Measurements from ENCODE around the gene STN1. TPM values are rescaled to one million over a fixed set of nuclear protein-coding genes. Genes with fewer than 3 reads are reported as not detected.

The STN1 gene
- polyA plus RNA-seq, 1 of the 3 experiments (the other 2 are of a cell fraction) = 22.1 TPM

GRCh38 chr10:103847346-103847745 lies 70.6 kb downstream of the STN1 start:
- Histone ChIP-seq H3K9me2 (no peaks in the 10 kb centered on the region), H3F3A (replicated peaks; ENCODE audit: insufficient read depth) (peaks cover 31% of the 10 kb centered on the region), H3K4me1 (ENCODE audit: control insufficient read depth in 1 of 2, insufficient read depth in 2 of 2, low read depth in 1 of 2, low read length in 1 of 2) (peaks cover 42 to 48% of the 10 kb centered on the region in 2 experiments), H4K20me1 (ENCODE audit: insufficient read depth) (no peaks in the 10 kb centered on the region; the same call in 1 of the 2 replicates), H3K9ac (no peak overlapping the region), H3K4me3 (ENCODE audit: low read depth in 2 of 2, low read length in 1 of 2) (no peak overlapping the region), H3K36me3 (replicated peaks in 1 of 2; ENCODE audit: control insufficient read depth in 1 of 2, insufficient read depth in 2 of 2, low read length in 1 of 2) (no peaks in the 10 kb centered on the region), H3K27me3 (ENCODE audit: insufficient read depth) (no peaks in the 10 kb centered on the region), H3K27ac (ENCODE audit: low read depth in 2 of 2, low read length in 1 of 2) (no peak overlapping the region), H3K4me2 (no peak overlapping the region), H3K79me2 (ENCODE audit: insufficient read depth) (peaks cover 63% of the 10 kb centered on the region), H3K9me3 (no peaks in the 10 kb centered on the region), H2AFZ (ENCODE audit: low read depth) (no peak overlapping the region)
- no peak for DNase-seq
- ChIA-PET POLR2A (interaction anchor here (1.0 to 1.9 kb wide), 2 partner anchors 12 to 27 kb away, joined by 4 read pairs; no protein-coding TSS in a partner anchor), CTCF (interaction anchor here (1.8 to 2.0 kb wide), 2 partner anchors 11 to 24 kb away, joined by 7 to 9 read pairs; no protein-coding TSS in a partner anchor)
- TF ChIP-seq FOXM1 (IDR thresholded peaks at IDR 0.05; ENCODE audit: low read depth) (no peak), USF1 (IDR thresholded peaks at IDR 0.05; ENCODE audit: borderline replicate concordance, low read depth) (no peak)
- 84% methylated on average over 7 of the region's 7 CpGs for WGBS (ENCODE audit: low lambda C conversion rate)

GRCh38 chr10:103845972-103846371 lies 72.0 kb downstream of the STN1 start:
- Histone ChIP-seq H3K27ac (ENCODE audit: low read depth in 2 of 2, low read length in 1 of 2) (no peak overlapping the region), H3K79me2 (ENCODE audit: insufficient read depth) (peaks cover 63% of the 10 kb centered on the region), H2AFZ (ENCODE audit: low read depth) (no peak overlapping the region), H3F3A (replicated peaks; ENCODE audit: insufficient read depth) (peaks cover 31% of the 10 kb centered on the region), H3K4me3 (ENCODE audit: low read depth in 2 of 2, low read length in 1 of 2) (no peak overlapping the region), H3K27me3 (ENCODE audit: insufficient read depth) (no peaks in the 10 kb centered on the region), H3K9me2 (no peaks in the 10 kb centered on the region), H3K4me1 (ENCODE audit: control insufficient read depth in 1 of 2, insufficient read depth in 2 of 2, low read depth in 1 of 2, low read length in 1 of 2) (peaks cover 42 to 46% of the 10 kb centered on the region in 2 experiments), H3K9me3 (no peaks in the 10 kb centered on the region), H3K9ac (no peak overlapping the region), H3K4me2 (no peak overlapping the region), H4K20me1 (ENCODE audit: insufficient read depth) (no peaks in the 10 kb centered on the region; the same call in 1 of the 2 replicates), H3K36me3 (replicated peaks in 1 of 2; ENCODE audit: control insufficient read depth in 1 of 2, insufficient read depth in 2 of 2, low read length in 1 of 2) (no peaks in the 10 kb centered on the region)
- POLR2A ChIA-PET = interaction anchor here (1.9 kb wide), 1 partner anchor 11 kb away, joined by 4 read pairs; no protein-coding TSS in a partner anchor
- no peak for TF ChIP-seq GABPA (IDR thresholded peaks at IDR 0.05; ENCODE audit: low read depth)
- TF ChIP-seq MAX (IDR thresholded peaks at IDR 0.05; ENCODE audit: low read depth) = no peak
- TF ChIP-seq RFX5 (IDR thresholded peaks at IDR 0.05; ENCODE audit: low read length) = no peak
- no peak for TF ChIP-seq RAD21 (IDR thresholded peaks at IDR 0.05; ENCODE audit: low read length)
- no peak for TF ChIP-seq REST (IDR thresholded peaks at IDR 0.05; ENCODE audit: low read depth, low read length)
- TF ChIP-seq FOXM1 (IDR thresholded peaks at IDR 0.05; ENCODE audit: low read depth) = no peak
- no peak for TF ChIP-seq GATA2 (CRISPR knock-in tag; IDR thresholded peaks at IDR 0.05)
- no peak for TF ChIP-seq JUND (IDR thresholded peaks at IDR 0.05)
- TF ChIP-seq SIN3A (IDR thresholded peaks at IDR 0.05; ENCODE audit: borderline replicate concordance, low read depth, low read length) = no peak
- no peak for TF ChIP-seq POLR2AphosphoS5 (IDR thresholded peaks at IDR 0.05; ENCODE audit: low read depth, low read length)
- no peak for TF ChIP-seq NRF1 (IDR thresholded peaks at IDR 0.05; ENCODE audit: low read depth, low read length)
- no peak for TF ChIP-seq ELF1 (IDR thresholded peaks at IDR 0.05)
- TF ChIP-seq EP300 (IDR thresholded peaks at IDR 0.05; ENCODE audit: borderline replicate concordance in 1 of 2, low read depth in 1 of 2, low read length in 1 of 2) = no peak
- TF ChIP-seq USF2 (IDR thresholded peaks at IDR 0.05; ENCODE audit: borderline replicate concordance, low read depth, low read length) = no peak
- no peak for TF ChIP-seq RCOR1 (IDR thresholded peaks at IDR 0.05; ENCODE audit: low read length)
- TF ChIP-seq YY1 (IDR thresholded peaks at IDR 0.05; ENCODE audit: low read depth) = no peak
- TF ChIP-seq EZH2phosphoT487 (IDR thresholded peaks at IDR 0.05; ENCODE audit: borderline replicate concordance, low read depth) = no peak
- no peak for TF ChIP-seq CHD2 (IDR thresholded peaks at IDR 0.05; ENCODE audit: low read length, partially characterized antibody)
- TF ChIP-seq RXRA (IDR thresholded peaks at IDR 0.05; ENCODE audit: borderline replicate concordance, low read depth) = no peak
- WGBS (ENCODE audit: low lambda C conversion rate) = 89% methylated on average over 1 of the region's 5 CpGs
- DNase-seq = no peak
- CTCF ChIA-PET = interaction anchor here (0.8 to 0.9 kb wide), 2 partner anchors 10 to 133 kb away, joined by 3 read pairs; no protein-coding TSS in a partner anchor
